GM12878 (cell line): ENCODE data around the gene CKS1B. TPM values are rescaled to one million over a fixed set of nuclear protein-coding genes. Genes with fewer than 3 reads are reported as not detected.
A peak's percentile ranks its signal among the peaks of the same experiment; 100 is the strongest.

Experiments
- BACH1 ChIP-seq: fragments of 450-650 bp; IDR thresholded peaks from 2 replicates; pipeline ENCODE4 v1.6.1; 2017; ENCODE audit warnings: mild to moderate bottlenecking, borderline replicate concordance
- CBX3 ChIP-seq: fragments of 200-600 bp; sonication (generic); IDR thresholded peaks from 2 replicates; pipeline ENCODE4 v1.6.1; 2016; ENCODE audit warnings: low read depth, borderline replicate concordance
- KLF5 ChIP-seq: fragments of 450-650 bp; IDR thresholded peaks from 2 replicates; pipeline ENCODE4 v1.6.1; 2014; ENCODE audit warnings: mild to moderate bottlenecking; ENCODE audit not compliant: partially characterized antibody
- MTA3 ChIP-seq: IDR thresholded peaks from 2 replicates; pipeline ENCODE4 v1.6.1; 2012; ENCODE audit warnings: low read length, inconsistent platforms, borderline replicate concordance
- NFXL1 ChIP-seq: fragments of 450-650 bp; IDR thresholded peaks from 2 replicates; pipeline ENCODE4 v1.6.1; 2017; ENCODE audit warnings: antibody characterized with exemption, mild to moderate bottlenecking, borderline replicate concordance
- PML ChIP-seq: IDR thresholded peaks from 2 replicates; pipeline ENCODE4 v1.6.1; 2012; ENCODE audit warnings: low read length, inconsistent platforms
- RAD21 ChIP-seq: IDR thresholded peaks from 2 replicates; pipeline ENCODE4 v1.6.1; 2011; ENCODE audit warnings: mild to moderate bottlenecking, low read depth, low read length, moderate library complexity; ENCODE audit not compliant: insufficient read depth
- SMAD5 ChIP-seq: IDR thresholded peaks from 2 replicates; pipeline ENCODE4 v1.6.1; 2016; ENCODE audit warnings: antibody characterized with exemption, low read depth
- TBL1XR1 ChIP-seq: IDR thresholded peaks from 2 replicates; pipeline ENCODE4 v1.6.1; 2012; ENCODE audit warnings: low read depth, low read length, improper control_type of control experiment
- TCF12 ChIP-seq: IDR thresholded peaks from 2 replicates; pipeline ENCODE4 v1.6.1; 2011; ENCODE audit warnings: low read depth, mild to moderate bottlenecking, low read length
- USF1 ChIP-seq: IDR thresholded peaks from 2 replicates; pipeline ENCODE4 v1.6.1; 2011; ENCODE audit warnings: borderline replicate concordance, low read depth, mild to moderate bottlenecking, moderate library complexity, mixed read lengths, low read length; ENCODE audit not compliant: insufficient read depth; ENCODE audit errors: extremely low read length
- polyA plus RNA-seq, 11 experiments: library from polyadenylated mRNA; depleted of rRNA in 4 of 11; unstranded in 6 of 11; stranded (reverse) in 5 of 11; fragments of >200 nt; fragmentation: Nextera tagmentation in 4 of 11; fragmentation: Illumina TruSeq in 1 of 11; extraction: Ambion mirVana in 4 of 11; extraction: Trizol in 1 of 11; gene quantifications; 1 replicate in 1 of 11; 2 replicates in 10 of 11; pipeline versions ENCODE4 v1.2.1 to v1.2.3, GENCODE V29; 2011 to 2016; ENCODE audit warnings: inconsistent platforms in 2 of 11, missing spikeins in 2 of 11, low read depth in 1 of 11
- total RNA-seq, 4 experiments: library from RNA; depleted of rRNA in 3 of 4; stranded (reverse); fragments of >200 nt in 3 of 4; fragmentation: Illumina TruSeq in 1 of 4; extraction: Trizol in 1 of 4; gene quantifications; 2 replicates each; pipeline versions ENCODE4 v1.2.1 to v1.2.3, GENCODE V29; 2013 to 2021
- TF ChIP-seq, protein P1 (sequence below), 3 experiments: IDR thresholded peaks in 2 of 3; conservative IDR thresholded peaks in 1 of 3; 2 replicates each; pipeline ENCODE4 v1.5.1; 2011; ENCODE audit warnings: low read depth in 3 of 3, low read length in 3 of 3, mild to moderate bottlenecking in 3 of 3, control low read depth in 2 of 3, moderate library complexity in 2 of 3, inconsistent platforms in 1 of 3, mixed read lengths in 1 of 3; ENCODE audit not compliant: control insufficient read depth in 2 of 3, insufficient read depth in 1 of 3; ENCODE audit errors: extremely low read depth in 1 of 3
- TF ChIP-seq, protein P2 (sequence below): fragments of 450-650 bp; IDR thresholded peaks from 2 replicates; pipeline ENCODE4 v1.6.1; 2018; ENCODE audit warnings: borderline replicate concordance, mild to moderate bottlenecking; ENCODE audit not compliant: partially characterized antibody
- TF ChIP-seq, protein P3 (sequence below): fragments of 450-650 bp; IDR thresholded peaks from 2 replicates; pipeline ENCODE4 v1.6.1; 2016; ENCODE audit warnings: mild to moderate bottlenecking, moderate library complexity, borderline replicate concordance
- TF ChIP-seq, protein P4 (sequence below): fragments of 150-350 bp; IDR thresholded peaks from 2 replicates; pipeline ENCODE4 v1.6.1; 2016; ENCODE audit warnings: low read depth, low read length

The CKS1B gene
- total and polyA plus RNA-seq, 10 of the 15 experiments (the other 5 are each of a cell fraction or from before 2014, with no cell fraction given): 125 to 608 (median 364) TPM

DNA sequence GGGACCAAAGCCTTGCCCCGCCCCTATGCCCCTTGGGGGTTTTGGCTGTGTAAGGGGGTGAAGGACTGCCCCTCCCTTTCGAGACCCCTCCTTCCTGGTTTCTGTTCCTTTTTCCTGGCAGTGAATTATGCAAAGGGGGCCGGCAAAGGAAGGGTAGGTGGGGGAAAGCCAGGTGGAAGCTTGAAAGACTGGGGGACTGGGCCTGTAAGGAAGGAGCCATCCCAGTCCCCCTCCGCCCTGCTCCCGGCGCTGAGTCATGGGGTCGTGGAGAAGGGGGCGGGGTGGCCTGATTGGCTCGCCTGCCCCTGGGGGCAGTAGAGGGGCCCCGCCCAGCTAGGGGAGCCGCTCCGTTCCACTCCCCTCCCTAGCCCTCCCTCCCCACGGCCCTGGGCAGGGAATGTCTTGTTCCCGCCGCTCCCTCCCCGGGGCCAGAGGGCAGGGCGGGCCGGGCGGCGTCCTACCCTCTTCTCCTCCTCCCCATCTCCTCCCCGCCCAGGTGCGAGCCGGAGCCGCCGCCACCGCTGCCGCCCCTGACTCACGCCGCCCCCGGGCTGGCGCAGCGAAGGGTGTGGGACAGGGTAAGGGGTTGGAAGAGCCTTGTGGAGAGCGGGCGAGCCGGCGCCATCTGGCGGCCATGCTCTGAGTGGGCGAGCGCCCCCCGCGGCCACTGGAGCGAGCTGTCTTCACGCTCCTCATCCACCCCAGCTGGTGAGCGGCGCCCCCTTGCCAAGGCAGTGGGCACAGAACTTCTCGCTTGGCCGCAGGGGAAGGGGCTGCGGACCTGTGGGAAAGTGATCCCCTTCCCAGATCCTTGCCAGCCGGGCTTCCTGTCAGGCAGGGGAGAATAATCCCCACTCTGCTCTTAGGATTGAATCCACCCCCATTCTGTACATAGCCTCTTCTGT lies 42.8 kb downstream of the CKS1B start (continued):
- TF ChIP-seq USF1 (no peak), NFXL1 (no peak), TCF12 (peak; percentile 80), CBX3 (no peak), KLF5 (no peak), TBL1XR1 (0 out of 2 replicates have a peak, but pooled peaks have one; percentile 11), SMAD5 (no peak), MTA3 (no peak), BACH1 (peak; percentile 78), RAD21 (peak; percentile 64), PML (no peak)
- TF ChIP-seq, protein P1, sequence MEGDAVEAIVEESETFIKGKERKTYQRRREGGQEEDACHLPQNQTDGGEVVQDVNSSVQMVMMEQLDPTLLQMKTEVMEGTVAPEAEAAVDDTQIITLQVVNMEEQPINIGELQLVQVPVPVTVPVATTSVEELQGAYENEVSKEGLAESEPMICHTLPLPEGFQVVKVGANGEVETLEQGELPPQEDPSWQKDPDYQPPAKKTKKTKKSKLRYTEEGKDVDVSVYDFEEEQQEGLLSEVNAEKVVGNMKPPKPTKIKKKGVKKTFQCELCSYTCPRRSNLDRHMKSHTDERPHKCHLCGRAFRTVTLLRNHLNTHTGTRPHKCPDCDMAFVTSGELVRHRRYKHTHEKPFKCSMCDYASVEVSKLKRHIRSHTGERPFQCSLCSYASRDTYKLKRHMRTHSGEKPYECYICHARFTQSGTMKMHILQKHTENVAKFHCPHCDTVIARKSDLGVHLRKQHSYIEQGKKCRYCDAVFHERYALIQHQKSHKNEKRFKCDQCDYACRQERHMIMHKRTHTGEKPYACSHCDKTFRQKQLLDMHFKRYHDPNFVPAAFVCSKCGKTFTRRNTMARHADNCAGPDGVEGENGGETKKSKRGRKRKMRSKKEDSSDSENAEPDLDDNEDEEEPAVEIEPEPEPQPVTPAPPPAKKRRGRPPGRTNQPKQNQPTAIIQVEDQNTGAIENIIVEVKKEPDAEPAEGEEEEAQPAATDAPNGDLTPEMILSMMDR (IDR thresholded peaks at IDR 0.05 in 2 of 3, conservative IDR thresholded peaks at IDR 0.05 in 1 of 3; ENCODE audit: control insufficient read depth in 2 of 3, extremely low read depth in 1 of 3, insufficient read depth in 1 of 3, low read depth in 3 of 3, low read length in 3 of 3): peak; percentile 99 to 100 (median 100); a peak in 5 of 6 replicates
- TF ChIP-seq, protein P2, sequence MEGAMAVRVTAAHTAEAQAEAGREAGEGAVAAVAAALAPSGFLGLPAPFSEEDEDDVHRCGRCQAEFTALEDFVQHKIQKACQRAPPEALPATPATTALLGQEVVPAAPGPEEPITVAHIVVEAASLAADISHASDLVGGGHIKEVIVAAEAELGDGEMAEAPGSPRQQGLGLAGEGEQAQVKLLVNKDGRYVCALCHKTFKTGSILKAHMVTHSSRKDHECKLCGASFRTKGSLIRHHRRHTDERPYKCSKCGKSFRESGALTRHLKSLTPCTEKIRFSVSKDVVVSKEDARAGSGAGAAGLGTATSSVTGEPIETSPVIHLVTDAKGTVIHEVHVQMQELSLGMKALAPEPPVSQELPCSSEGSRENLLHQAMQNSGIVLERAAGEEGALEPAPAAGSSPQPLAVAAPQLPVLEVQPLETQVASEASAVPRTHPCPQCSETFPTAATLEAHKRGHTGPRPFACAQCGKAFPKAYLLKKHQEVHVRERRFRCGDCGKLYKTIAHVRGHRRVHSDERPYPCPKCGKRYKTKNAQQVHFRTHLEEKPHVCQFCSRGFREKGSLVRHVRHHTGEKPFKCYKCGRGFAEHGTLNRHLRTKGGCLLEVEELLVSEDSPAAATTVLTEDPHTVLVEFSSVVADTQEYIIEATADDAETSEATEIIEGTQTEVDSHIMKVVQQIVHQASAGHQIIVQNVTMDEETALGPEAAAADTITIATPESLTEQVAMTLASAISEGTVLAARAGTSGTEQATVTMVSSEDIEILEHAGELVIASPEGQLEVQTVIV: no peak
- TF ChIP-seq, protein P3, sequence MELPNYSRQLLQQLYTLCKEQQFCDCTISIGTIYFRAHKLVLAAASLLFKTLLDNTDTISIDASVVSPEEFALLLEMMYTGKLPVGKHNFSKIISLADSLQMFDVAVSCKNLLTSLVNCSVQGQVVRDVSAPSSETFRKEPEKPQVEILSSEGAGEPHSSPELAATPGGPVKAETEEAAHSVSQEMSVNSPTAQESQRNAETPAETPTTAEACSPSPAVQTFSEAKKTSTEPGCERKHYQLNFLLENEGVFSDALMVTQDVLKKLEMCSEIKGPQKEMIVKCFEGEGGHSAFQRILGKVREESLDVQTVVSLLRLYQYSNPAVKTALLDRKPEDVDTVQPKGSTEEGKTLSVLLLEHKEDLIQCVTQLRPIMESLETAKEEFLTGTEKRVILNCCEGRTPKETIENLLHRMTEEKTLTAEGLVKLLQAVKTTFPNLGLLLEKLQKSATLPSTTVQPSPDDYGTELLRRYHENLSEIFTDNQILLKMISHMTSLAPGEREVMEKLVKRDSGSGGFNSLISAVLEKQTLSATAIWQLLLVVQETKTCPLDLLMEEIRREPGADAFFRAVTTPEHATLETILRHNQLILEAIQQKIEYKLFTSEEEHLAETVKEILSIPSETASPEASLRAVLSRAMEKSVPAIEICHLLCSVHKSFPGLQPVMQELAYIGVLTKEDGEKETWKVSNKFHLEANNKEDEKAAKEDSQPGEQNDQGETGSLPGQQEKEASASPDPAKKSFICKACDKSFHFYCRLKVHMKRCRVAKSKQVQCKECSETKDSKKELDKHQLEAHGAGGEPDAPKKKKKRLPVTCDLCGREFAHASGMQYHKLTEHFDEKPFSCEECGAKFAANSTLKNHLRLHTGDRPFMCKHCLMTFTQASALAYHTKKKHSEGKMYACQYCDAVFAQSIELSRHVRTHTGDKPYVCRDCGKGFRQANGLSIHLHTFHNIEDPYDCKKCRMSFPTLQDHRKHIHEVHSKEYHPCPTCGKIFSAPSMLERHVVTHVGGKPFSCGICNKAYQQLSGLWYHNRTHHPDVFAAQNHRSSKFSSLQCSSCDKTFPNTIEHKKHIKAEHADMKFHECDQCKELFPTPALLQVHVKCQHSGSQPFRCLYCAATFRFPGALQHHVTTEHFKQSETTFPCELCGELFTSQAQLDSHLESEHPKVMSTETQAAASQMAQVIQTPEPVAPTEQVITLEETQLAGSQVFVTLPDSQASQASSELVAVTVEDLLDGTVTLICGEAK: no peak
- TF ChIP-seq, protein P4, sequence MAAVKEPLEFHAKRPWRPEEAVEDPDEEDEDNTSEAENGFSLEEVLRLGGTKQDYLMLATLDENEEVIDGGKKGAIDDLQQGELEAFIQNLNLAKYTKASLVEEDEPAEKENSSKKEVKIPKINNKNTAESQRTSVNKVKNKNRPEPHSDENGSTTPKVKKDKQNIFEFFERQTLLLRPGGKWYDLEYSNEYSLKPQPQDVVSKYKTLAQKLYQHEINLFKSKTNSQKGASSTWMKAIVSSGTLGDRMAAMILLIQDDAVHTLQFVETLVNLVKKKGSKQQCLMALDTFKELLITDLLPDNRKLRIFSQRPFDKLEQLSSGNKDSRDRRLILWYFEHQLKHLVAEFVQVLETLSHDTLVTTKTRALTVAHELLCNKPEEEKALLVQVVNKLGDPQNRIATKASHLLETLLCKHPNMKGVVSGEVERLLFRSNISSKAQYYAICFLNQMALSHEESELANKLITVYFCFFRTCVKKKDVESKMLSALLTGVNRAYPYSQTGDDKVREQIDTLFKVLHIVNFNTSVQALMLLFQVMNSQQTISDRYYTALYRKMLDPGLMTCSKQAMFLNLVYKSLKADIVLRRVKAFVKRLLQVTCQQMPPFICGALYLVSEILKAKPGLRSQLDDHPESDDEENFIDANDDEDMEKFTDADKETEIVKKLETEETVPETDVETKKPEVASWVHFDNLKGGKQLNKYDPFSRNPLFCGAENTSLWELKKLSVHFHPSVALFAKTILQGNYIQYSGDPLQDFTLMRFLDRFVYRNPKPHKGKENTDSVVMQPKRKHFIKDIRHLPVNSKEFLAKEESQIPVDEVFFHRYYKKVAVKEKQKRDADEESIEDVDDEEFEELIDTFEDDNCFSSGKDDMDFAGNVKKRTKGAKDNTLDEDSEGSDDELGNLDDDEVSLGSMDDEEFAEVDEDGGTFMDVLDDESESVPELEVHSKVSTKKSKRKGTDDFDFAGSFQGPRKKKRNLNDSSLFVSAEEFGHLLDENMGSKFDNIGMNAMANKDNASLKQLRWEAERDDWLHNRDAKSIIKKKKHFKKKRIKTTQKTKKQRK: no peak
